Loucy (cell line): ENCODE data around the gene CALML3.

Experiments
- H2AFZ ChIP-seq: fragments of 200-600 bp; sonication (generic); 2 replicates; pipeline ENCODE4 v1.6.0; 2016; ENCODE audit warnings: antibody characterized with exemption, mild to moderate bottlenecking, low read length, moderate library complexity
- H3F3A ChIP-seq: fragments of 200-600 bp; 2 replicates; pipeline ENCODE4 v1.6.0; 2016; ENCODE audit warnings: antibody characterized with exemption, low read depth, mild to moderate bottlenecking
- H3K27me3 ChIP-seq: fragments of 200-600 bp; sonication (generic); 2 replicates; pipeline ENCODE4 v1.6.1; 2014; ENCODE audit warnings: low read length, mild to moderate bottlenecking; ENCODE audit not compliant: insufficient read depth, poor library complexity, severe bottlenecking
- H3K36me3 ChIP-seq: fragments of 200-600 bp; sonication (generic); 2 replicates; pipeline ENCODE4 v1.6.1; 2016; ENCODE audit warnings: low read length; ENCODE audit not compliant: insufficient read depth
- H3K4me1 ChIP-seq: fragments of 200-600 bp; sonication (generic); 2 replicates; pipeline ENCODE4 v1.5.1; 2014; ENCODE audit warnings: low read length, mild to moderate bottlenecking; ENCODE audit not compliant: insufficient read depth, poor library complexity, severe bottlenecking
- H3K4me2 ChIP-seq: fragments of 200-600 bp; sonication (generic); 2 replicates; pipeline ENCODE4 v1.6.0; 2014; ENCODE audit warnings: antibody characterized with exemption, low read length, low read depth, mild to moderate bottlenecking; ENCODE audit not compliant: poor library complexity, severe bottlenecking
- H3K4me3 ChIP-seq: fragments of 200-600 bp; sonication (generic); 2 replicates; pipeline ENCODE4 v1.5.1; 2014; ENCODE audit warnings: low read length, mild to moderate bottlenecking, mixed read lengths; ENCODE audit not compliant: poor library complexity, severe bottlenecking
- H3K79me2 ChIP-seq: fragments of 200-600 bp; sonication (generic); 2 replicates; pipeline ENCODE4 v1.6.1; 2014; ENCODE audit warnings: low read length; ENCODE audit not compliant: insufficient read depth
- H3K9ac ChIP-seq: fragments of 200-600 bp; sonication (generic); 2 replicates; pipeline ENCODE4 v1.6.0; 2014; ENCODE audit warnings: mild to moderate bottlenecking, low read depth, low read length, moderate library complexity; ENCODE audit not compliant: poor library complexity, severe bottlenecking
- H3K9me2 ChIP-seq: fragments of 200-600 bp; sonication (generic); replicated peaks from 2 replicates; pipeline ENCODE4 v1.6.1; 2016; ENCODE audit warnings: low read depth, low read length, mixed read lengths
- H3K9me3 ChIP-seq: fragments of 200-600 bp; sonication (generic); 2 replicates; pipeline ENCODE4 v1.6.1; 2014; ENCODE audit warnings: mild to moderate bottlenecking, antibody characterized with exemption, low read length, low read depth; ENCODE audit not compliant: insufficient read depth
- H4K20me1 ChIP-seq: fragments of 200-600 bp; sonication (generic); 2 replicates; pipeline ENCODE4 v1.6.0; 2014; ENCODE audit warnings: antibody characterized with exemption, low read length, mild to moderate bottlenecking; ENCODE audit not compliant: insufficient read depth, poor library complexity, severe bottlenecking
- CTCF ChIP-seq: fragments of 200-600 bp; sonication (generic); conservative IDR thresholded peaks from 2 replicates; pipeline ENCODE4 v1.5.1; 2014; ENCODE audit warnings: mild to moderate bottlenecking, antibody characterized with exemption, low read length
- EZH2phosphoT487 ChIP-seq: fragments of 200-600 bp; IDR thresholded peaks from 2 replicates; pipeline ENCODE4 v1.6.1; 2018; ENCODE audit warnings: antibody characterized with exemption, mild to moderate bottlenecking, moderate library complexity, borderline replicate concordance

The CALML3 gene

GRCh38 chr10:5502061-5502521 is 22.7 kb upstream of the CALML3 start:
- no peaks in the 10 kb centered on the region for H3F3A ChIP-seq
- no peaks in the 10 kb centered on the region for H3K27me3 ChIP-seq
- H3K9me3 ChIP-seq, result no peaks in the 10 kb centered on the region
- no peak overlapping the region for H3K4me3 ChIP-seq
- no peaks in the 10 kb centered on the region for H3K9me2 ChIP-seq
- H3K79me2 ChIP-seq, result no peaks in the 10 kb centered on the region
- H2AFZ ChIP-seq, result no peak overlapping the region
- no peaks in the 10 kb centered on the region for H4K20me1 ChIP-seq
- no peaks in the 10 kb centered on the region for H3K36me3 ChIP-seq
- no peak overlapping the region for H3K9ac ChIP-seq
- no peaks in the 10 kb centered on the region for H3K4me1 ChIP-seq
- no peak for TF ChIP-seq CTCF
- no peak for TF ChIP-seq EZH2phosphoT487
- H3K4me2 ChIP-seq, result no peak overlapping the region

- TF ChIP-seq EZH2phosphoT487, result no peak
- TF ChIP-seq CTCF, result no peak
- H3K9me3 ChIP-seq, result no peaks in the 10 kb centered on the region
- no peaks in the 10 kb centered on the region for H3K4me1 ChIP-seq
- H3F3A ChIP-seq, result no peaks in the 10 kb centered on the region
- no peaks in the 10 kb centered on the region for H4K20me1 ChIP-seq
- no peak overlapping the region for H3K4me3 ChIP-seq
- no peaks in the 10 kb centered on the region for H3K79me2 ChIP-seq
- H3K27me3 ChIP-seq, result no peaks in the 10 kb centered on the region
- H3K9ac ChIP-seq, result no peak overlapping the region
- H3K4me2 ChIP-seq, result no peak overlapping the region
- no peak overlapping the region for H2AFZ ChIP-seq
- H3K9me2 ChIP-seq, result no peaks in the 10 kb centered on the region
- H3K36me3 ChIP-seq, result no peaks in the 10 kb centered on the region
Observed at GRCh38 chr10:5502571-5503476, 21.9 kb upstream of the CALML3 start.

- no peak overlapping the region for H2AFZ ChIP-seq
- H3K9me2 ChIP-seq, result no peaks in the 10 kb centered on the region
- no peaks in the 10 kb centered on the region for H3K27me3 ChIP-seq
- no peak overlapping the region for H3K9ac ChIP-seq
- no peaks in the 10 kb centered on the region for H3K36me3 ChIP-seq
- no peaks in the 10 kb centered on the region for H3K4me1 ChIP-seq
- no peaks in the 10 kb centered on the region for H3K79me2 ChIP-seq
- H3F3A ChIP-seq, result no peaks in the 10 kb centered on the region
- H4K20me1 ChIP-seq, result no peaks in the 10 kb centered on the region
- no peaks in the 10 kb centered on the region for H3K9me3 ChIP-seq
- no peak for TF ChIP-seq CTCF
- no peak for TF ChIP-seq EZH2phosphoT487
- no peak overlapping the region for H3K4me2 ChIP-seq
- H3K4me3 ChIP-seq, result no peak overlapping the region
Observed at GRCh38 chr10:5503477-5503835, 21.3 kb upstream of the CALML3 start.
